ENCODE measurements around the gene SNRPE.
"Not testable (repeated sequence)": the region's sequence is repeated elsewhere in the genome, so short reads cannot be mapped to it uniquely, and the experiment has no call there.

- TF ChIP-seq POLR2A, CTCF (IDR thresholded peaks at IDR 0.05): not testable (repeated sequence)
Observed at GRCh38 chr1:203853112-203853511, 8.3 kb upstream of the SNRPE start.

Measured in adrenal gland (tissue), 5 donors.